ENCODE data around the gene EDDM3A. TPM values are rescaled to one million over a fixed set of nuclear protein-coding genes. Genes with fewer than 3 reads are reported as not detected.

Gene EDDM3A
- not detected for total RNA-seq

GRCh38 chr14:20745571-20746358 is at the start of gene EDDM3A:
EDDM3A (plus strand) TSS chr14:20745887; CDS start chr14:20747581, 1,694 bp downstream.

Other genes starting within 250 kb of the EDDM3A start
- gene RNASE10, start 240.3 kb upstream of the EDDM3A start, total RNA-seq, result not detected
- gene RNASE9, start 184.8 kb upstream of the EDDM3A start, total RNA-seq, result not detected
- gene RNASE11, start 157.9 kb upstream of the EDDM3A start, total RNA-seq, result not detected
- not detected for gene RNASE12, start 154.5 kb upstream of the EDDM3A start, total RNA-seq
- not detected for gene OR6S1, start 104.2 kb upstream of the EDDM3A start, total RNA-seq
- 1.2 TPM for gene RNASE4, start 61.3 kb upstream of the EDDM3A start, total RNA-seq
- gene ANG, start 57.1 kb upstream of the EDDM3A start, total RNA-seq, result 0.92 TPM
- gene EDDM3B, start 22.5 kb downstream of the EDDM3A start, total RNA-seq, result not detected
- 1.4 TPM for gene RNASE6, start 35.4 kb downstream of the EDDM3A start, total RNA-seq
- 13.1 TPM for gene RNASE1, start 57.0 kb downstream of the EDDM3A start, total RNA-seq
- not detected for gene RNASE3, start 145.5 kb downstream of the EDDM3A start, total RNA-seq
- 0.92 TPM for gene RNASE2, start 209.6 kb downstream of the EDDM3A start, total RNA-seq
- gene METTL17, start 244.1 kb downstream of the EDDM3A start, total RNA-seq, result 27.5 TPM